Posterior vena cava (tissue), 2 donors: Measurements from ENCODE around the gene ASTL. TPM values are rescaled to one million over a fixed set of nuclear protein-coding genes. Genes with fewer than 3 reads are reported as not detected.

Experiments used
- DNase-seq: peaks from one replicate; pipeline ENCODE4 v3.0.0-alpha.2; 2020; ENCODE audit warnings: low spot score
- intact Hi-C, 2 donors: fragments of 100-400 bp; cut with DNase I; formaldehyde crosslinking; loops; one replicate each; pipeline versions ENCODE4 v1.14.1 to v1.14.2; 2022 to 2023
- long read RNA-seq, 2 donors: library from polyadenylated mRNA; unstranded; transcript quantifications; one replicate each; pipeline ENCODE4 v2.0.0, GENCODE V29; 2020 to 2021
- total RNA-seq, 2 donors: library from RNA; stranded (reverse); fragmentation: NEBNext Ultra II Directional; extraction: Animal tissue kit (Norgen Biotek cat#: 25700); gene quantifications; one replicate each; pipeline ENCODE4 v1.2.1, GENCODE V29; 2021
- donor health status: DM: yes; HTN: yes; CAD: no.
- donor health status: DM: yes; HTN: yes; CAD: no.

ASTL gene
- total RNA-seq, result not detected
- long read RNA-seq, donor 1, result 0 reads
- long read RNA-seq, donor 2, result 0 reads

DNA sequence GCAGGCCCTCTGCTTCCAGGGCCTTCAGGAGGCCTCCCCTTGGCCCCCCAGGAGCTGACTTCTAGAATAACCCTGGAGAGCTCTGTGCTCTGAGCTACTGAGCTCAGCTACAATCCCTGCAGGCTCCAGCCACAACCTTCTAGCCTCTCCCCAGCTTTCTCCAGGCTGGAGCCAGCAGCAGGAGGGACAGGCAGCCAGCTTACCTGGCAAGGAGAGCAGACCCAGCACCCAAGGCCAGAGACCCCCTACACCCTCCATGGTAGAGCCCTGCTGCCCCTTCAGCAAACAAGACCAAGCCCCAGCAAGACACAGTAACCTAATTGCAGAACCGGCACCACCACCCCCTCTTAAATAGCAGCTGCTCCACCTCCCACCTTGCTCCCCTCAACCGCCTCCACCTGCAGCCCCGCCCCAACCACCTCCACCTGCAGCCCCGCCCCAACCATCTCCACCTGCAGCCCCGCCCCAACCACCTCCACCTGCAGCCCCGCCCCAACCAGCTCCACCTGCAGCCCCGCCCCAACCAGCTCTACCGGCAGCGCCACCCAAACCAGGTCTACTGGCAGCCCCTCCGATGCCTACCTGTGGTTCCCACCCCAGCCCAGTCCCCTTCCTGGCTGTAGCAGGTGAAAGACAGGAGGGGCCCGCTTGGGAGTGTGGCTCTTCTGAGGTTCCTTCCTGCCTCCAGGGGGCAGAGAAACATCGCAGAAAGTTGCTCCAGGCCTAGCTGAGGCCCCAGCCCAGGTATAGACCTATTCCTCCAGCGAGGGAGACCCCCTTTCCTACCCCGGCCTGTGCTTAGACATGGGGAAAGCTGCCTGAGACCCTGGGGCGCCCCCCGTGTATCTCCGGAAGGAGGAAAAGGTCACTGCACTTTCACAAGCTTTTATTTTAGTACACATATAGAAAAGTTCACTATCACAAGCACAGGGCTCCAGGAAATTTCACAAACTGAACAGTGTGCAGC is at the start of gene ASTL:
Gene ASTL, minus strand, starts transcription at position 324 of the 967 bp plus-strand sequence. Its CDS starts 66 bp downstream, at position 258.
- intact Hi-C loops, result no loop called here
- DNase-seq, result no peak

DNA sequence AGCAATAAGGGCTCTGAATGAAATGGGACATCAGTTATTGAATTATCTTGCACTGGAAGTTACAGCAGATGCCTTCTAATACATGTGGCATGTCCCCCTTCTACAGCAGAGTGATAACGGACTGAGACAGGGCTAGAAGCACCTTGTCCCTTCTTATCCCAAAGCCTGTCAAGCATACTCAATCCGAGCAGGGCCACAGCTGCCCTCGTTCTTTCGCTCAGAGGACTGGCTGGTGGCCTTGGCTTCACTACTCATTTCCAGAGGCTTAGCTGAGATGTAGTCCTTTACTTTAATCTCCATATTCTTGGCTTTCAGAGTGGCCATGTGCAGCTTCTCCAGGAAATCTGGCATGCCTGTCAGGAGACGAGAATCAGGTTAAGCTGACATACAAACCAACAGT is 48.3 kb upstream of the ASTL start:
- intact Hi-C loops, result no loop called here
- DNase-seq, result peak; percentile 19

DNA sequence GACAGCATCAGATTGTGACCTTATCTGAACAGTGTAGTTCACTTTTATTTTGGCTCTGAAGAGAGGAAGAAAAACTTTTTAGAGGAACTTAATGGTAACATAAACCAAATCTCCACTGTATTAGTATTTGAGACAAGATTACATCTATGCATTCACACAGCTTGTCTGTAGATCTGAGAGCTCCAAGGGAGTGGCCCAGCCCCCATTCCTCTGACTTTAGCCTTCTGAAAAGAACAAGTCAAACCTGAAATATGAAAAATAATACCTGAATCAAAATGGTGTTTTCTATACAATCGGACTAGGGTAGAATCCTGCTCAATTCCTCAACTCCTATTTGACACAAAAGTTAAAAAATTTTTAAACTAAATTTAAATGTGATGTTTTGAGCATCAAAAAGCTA is 47.2 kb upstream of the ASTL start:
- intact Hi-C loops, result no loop called here
- DNase-seq, result no peak

DNA sequence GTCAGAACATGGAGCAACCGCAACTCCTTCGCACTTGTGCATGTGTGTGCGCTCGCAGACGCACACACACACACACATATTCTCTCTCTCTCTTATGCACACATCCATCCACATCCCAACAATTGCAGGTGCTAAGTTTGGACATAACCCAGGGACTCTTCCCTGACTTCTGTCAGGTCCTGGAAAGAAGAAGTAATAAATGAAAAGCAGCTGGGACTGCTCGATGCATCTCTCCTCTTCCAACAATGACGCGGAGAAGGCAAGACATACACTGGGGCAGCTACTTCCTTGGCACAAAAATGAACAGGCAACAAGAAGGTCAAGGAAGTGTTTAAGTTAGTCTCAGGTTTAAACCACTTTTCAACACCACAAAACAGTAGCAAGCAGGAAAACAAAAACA is 46.7 kb upstream of the ASTL start:
- no peak for DNase-seq
- intact Hi-C loops, result no loop called here

DNA sequence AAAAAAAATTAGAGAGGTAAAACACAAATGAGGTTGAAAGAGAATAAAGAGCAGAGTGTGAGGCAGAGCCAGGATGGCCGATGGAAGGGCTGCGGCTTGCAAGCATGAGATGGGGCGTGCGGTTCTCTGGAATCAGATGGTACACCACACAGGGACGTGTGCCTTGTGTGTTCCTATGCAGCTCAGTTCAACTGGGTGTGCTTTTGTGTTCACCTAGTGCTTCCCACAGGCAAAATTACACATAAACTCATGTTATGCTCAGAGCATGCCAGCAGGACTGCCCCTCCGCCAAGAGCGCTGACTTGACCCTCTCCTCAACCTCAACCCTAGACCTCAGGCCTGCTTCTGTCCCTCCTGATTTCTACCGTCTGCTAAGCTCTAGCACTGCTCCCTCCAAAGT is 45.9 kb upstream of the ASTL start:
- intact Hi-C loops, result no loop called here
- DNase-seq, result peak; percentile 20

DNA sequence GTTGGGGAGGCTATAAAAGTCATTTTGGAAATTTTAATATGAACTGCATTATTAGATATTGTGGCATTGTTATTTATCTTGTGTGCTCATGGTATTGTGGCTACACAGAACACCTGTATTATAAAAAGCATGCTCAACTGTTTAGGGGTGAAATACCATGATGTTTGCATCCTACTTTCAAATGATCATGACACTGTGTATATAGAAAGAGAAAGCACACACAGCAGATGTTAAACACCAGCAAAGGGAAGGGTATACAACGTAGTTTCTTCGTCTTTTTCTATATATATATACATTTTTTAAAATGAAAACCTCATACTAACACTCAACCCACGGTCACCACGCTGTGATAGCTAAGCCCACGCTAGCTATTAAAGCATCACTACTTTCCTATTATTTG is 43.2 kb upstream of the ASTL start:
- no peak for DNase-seq
- intact Hi-C loops, result no loop called here

DNA sequence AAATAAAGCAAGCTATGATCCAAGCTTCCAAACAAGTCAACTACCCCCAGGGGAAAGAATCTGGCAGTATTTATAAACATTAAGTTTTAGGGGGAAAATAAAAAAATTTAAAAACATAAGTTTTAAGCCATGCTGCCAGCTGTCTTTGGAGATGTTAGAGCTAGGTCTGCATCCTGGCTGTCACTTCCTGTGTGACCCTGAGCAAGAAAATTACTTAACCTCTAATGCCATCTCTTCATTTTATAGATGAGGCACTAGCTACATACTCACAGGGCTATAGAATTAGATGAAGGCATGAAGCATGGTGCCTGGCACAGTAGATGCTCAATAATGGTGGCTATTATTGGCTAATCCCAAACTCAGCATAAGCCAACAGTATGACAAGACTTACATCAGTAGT is 42.2 kb upstream of the ASTL start:
- no peak for DNase-seq
- intact Hi-C loops, result no loop called here

DNA sequence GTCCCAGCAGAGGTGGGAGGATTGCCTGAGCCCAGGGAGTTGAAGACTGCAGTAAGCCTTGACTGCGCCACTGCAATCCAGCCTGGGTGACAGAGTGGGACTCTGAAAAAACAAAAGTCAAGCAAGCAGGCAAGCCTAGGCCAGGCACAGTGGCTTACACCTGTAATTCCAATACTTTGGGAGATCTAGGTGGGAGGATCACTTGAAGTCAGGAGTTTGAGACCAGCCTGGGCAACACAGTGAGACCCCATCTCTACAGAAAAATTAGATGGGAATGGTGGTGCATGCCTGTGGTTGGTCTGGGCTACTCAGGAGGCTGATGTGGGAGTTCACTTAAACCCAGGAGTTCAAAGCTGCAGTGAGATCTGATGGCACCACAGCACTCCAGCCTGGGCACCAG is 41.7 kb upstream of the ASTL start:
- intact Hi-C loops, result no loop called here

DNA sequence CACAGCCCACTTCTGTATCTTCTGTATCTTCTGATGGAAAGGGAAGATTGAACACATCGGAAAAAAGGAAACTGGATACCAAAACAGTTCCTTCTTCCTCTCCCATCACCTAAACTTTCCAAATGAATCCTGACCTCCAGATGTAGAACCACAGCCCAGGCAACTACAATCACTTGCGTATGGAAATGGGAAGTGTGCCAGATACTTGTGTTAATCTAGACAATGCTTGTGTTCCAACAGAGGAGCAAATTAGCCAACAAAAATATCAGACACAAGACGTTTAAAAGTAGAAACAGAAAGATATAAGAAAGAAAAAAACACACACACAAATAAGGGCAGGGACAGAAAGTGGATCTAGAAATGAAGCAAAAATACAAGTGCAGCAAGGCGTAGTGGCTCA is 38.4 kb upstream of the ASTL start:
- intact Hi-C loops, result no loop called here
- DNase-seq, result no peak

More for the DNA sequence above, 41.7 kb upstream of the ASTL start:
- DNase-seq, result peak; percentile 49

DNA sequence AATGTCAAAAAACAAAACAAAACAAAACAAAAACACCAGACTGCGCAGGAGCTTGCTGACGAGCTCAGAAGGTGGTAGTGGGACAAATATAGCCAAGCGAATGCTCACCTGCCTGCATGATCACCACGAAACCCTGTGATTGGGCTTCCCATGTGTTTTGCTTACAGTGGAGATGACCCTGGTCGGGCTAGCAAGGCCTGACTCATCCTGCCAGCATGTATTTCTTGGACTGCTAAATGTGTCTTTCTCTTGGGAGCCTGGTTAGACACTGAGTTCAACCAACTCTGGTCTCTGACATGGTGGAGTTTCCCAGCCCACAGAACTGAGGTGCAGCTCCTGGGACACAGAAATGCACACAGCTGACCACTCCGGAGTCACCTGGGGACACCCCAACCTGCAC is 37.6 kb upstream of the ASTL start:
- intact Hi-C loops, result no loop called here
- DNase-seq, result peak; percentile 32

DNA sequence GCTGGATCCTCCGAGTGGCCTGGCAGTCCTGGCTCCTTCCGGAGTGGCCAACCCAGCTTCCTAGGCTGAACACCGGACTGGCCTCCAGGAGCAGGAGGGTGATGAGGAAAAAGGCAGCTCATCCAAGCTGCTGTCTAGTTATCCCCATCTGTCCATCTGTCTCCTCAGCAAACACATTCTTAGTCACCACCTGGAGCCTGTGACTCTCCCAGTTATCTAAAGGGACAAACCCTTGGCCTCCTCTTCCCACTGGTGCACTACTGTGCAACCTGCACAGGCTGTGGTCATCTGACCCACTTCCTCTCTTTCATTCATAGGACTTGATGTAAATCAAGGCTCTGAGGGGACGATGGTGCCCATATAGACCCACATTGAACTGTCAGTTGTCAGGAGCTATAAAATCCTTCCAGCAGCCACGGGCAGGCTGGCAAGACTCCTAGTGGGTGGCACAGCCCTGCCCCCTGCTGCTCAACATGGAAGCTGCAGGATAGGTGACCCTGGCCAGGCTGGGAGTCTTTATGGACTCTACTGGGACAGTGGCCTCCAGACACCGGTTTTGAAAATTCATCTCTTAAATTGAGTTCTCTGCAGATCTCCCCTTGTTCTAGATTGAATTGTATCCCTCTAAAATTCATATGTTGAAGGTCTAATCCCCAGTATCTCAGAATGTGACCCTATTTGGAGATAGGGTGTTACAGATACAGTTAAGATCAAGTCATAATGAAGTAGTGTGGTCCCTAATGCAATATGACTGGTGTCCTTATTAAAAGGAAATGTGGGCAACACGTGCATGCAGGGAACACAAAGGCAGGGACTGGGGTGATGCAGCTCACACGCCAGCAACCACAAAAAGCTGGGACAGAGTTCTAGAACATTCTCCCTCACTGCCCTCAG is 36.2 kb upstream of the ASTL start:
- peak; percentile 89 for DNase-seq
- intact Hi-C loops, result no loop called here

DNA sequence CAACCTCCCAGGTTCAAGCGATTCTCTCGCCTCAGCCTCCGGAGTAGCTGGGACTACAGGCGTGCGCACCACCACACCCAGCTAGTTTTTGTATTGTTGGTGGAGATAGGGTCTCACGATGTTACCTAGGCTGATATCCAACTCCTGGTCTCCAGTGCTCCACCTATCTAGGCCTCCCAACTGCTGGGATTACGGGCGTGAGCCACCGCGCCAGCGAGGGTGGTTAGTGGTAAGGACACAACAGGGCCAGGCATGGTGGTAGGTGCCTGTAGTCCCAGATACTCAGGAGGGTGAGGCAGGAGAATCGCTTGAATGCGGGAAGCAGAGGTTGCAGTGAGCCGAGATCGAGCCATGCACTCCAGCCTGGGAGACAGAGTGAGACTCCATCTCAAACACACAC is 33.5 kb upstream of the ASTL start:
- intact Hi-C loops, result no loop called here
- peak; percentile 56 for DNase-seq

DNA sequence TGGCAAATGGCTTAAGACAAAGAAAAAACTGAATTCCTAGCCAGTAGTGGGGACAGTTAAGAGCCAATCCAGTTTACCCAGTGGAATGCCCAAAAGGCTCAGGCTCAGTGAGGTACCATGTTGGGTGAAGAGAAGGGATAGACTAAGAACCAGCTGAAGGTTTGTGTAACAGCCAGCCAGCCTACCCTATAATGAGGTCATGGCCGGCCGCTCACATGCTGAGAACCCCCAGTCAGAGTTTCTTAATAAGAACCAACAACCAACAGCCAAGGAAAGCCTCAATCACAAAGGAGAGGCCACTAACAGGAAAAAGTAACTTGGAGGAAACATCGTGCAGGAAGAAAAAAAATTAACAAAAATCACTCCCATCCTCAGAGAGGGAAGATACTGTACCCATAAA is 32.3 kb upstream of the ASTL start:
- no peak for DNase-seq
- intact Hi-C loops, result no loop called here

DNA sequence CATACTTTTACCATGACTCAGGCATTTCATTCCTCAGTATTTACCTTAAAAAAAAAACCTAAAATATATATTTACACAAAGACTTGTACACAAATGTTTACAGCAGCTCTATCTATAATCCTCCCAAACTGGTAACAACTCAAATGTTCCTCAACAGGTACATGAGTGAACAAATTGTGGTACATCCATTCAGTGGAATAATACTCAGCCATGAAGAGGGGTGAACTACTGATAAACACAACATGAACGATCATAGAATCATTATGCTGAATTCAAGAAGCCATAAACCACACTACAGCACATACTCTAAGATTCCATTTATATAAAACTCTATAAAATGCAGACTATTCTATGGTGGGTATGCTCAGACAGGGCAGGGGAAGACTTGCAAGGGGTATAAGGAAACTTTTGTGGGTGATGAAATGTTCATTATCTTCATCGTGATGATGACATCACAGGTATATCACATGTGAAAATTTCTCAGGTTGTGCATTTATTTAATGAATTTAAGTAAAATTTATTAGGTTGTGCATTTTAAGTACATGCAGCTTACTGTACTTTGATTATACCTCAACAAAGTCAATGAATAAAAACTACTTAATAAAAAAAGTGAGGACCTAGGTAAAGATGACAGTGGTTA is 31.7 kb upstream of the ASTL start:
- intact Hi-C loops, result no loop called here

DNA sequence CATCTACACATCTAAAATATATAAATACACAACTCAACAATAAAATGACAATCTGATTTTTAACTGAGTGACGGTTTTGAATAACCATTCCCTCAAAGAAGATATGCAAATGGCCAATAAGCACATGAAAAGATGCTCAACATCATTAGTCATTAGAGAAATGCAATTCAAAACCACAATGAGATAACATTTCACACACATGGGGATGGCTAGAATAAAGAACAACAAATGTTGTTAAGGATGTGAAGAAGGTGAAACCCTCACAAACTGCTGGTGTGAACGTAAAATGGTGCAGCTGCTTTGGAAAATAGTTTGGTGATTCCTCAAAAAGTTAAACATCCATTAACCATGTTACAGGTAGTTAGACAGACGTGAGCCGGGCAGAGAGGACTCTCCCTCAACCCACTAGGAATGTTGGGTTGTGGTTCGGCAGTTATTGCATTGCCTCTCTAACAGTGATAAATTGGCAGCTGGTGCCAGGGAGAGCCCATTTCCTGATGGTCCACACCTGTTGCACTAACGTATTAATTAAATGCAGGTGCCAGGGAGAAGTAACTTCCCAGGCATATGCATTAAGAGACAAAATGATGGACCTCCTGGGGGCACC is 29.2 kb upstream of the ASTL start:
- peak; percentile 40 for DNase-seq
- intact Hi-C loops, result no loop called here

More for the DNA sequence above, 31.7 kb upstream of the ASTL start:
- DNase-seq, result no peak

DNA sequence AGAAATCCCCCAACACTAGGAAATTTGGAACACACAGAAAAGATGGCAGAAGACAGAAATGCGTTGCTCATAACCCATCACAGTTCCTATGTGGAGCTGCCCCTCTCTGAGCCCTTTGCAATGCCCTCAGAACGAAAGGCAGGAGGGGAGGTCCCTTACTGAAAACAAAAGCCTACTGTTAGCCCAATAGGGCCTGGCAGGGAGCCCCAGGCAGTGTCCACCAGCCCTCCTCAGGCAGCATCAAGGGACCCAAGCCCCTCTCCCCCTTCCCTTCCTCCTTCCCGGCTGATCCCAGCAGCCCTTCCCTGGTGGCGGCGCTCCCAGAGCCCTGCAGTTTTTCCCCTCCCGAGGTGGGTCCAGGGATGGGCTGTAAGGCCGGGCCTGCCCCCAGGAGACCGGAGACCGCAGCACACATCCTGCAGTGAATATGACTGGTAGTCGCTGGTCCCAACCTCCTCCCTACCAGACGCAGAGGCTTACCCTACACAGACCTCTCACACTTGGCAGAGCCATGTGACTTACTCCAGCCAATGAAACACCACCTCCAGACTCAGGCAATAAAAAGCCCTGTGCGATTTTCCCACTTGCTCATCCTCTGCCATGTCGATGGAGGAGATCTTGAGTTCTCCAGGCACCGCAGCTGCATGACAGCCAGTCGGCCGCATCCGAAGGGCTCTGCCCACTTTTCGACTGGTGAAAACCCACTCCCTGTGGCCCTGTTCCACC is 26.3 kb upstream of the ASTL start:
- DNase-seq, result peak; percentile 38
- intact Hi-C loops, result no loop called here

DNA sequence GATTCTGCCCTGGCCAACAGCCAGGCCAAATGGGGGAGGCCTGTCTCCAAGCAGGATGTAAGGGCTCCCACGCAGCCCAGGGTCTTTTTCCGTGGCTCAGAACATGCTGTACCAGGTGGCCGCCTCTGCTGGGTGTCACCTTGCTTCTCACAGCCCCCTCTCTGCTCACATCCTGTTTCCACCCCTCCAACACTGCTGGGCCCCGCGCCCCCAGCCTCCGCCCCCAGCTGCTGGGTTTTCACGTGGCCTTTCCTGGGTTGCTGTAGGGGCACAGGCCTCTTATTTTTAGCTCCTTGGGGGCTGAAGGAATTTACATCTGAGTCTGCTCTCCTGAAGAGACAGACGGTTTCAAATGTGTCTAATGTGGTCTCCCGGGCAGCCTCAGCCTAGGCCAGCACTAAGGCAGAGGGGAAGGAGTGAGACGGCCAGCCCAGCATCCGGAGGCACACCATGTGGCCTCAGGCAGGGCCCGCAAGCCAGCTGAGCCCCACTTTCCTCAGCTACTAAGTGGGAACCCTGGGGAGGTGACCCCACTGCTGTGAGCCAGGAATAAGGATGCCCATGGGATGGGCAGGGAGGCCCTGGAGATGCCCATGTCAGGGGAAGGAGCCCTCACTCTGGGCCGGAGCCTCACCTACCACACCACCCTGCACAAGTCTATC is 25.6 kb upstream of the ASTL start:
- peak; percentile 76 for DNase-seq
- intact Hi-C loops, result no loop called here

DNA sequence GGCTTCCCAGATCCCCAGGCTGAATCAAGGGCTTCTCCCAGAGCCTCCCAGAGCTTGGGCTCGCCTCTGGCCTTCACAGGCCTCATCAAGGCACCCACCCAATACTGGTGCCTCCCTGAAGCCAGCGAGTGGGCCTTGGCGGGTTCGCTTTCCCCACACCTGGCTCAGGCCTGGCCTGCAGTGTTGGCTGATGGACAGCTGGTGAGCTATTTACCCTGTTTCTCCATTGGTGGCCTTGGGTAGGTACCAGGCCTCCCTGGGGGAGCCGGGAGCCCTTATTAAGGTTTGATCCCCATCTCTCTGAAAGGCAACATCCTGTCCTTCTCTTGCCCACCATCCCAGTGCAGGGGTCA is 25.1 kb upstream of the ASTL start:
- intact Hi-C loops, result no loop called here
- DNase-seq, result peak; percentile 37
